Upper lobe of left lung (tissue), 4 donors: ENCODE results near the gene KRT85.

Source experiments
- CTCF ChIP-seq, 6 experiments: fragments of 450-650 bp in 4 of 6; fragments of 200-600 bp in 2 of 6; sonication (generic) in 2 of 6; IDR thresholded peaks; one replicate each; pipeline ENCODE4 v1.5.1; 2016 to 2019; ENCODE audit warnings: antibody characterized with exemption in 6 of 6
- EP300 ChIP-seq, 4 donors: sonication (generic); formaldehyde crosslinking; IDR thresholded peaks; one replicate each; pipeline ENCODE4 v1.5.1; 2017; ENCODE audit warnings: antibody characterized with exemption in 4 of 4, control low read depth in 2 of 4
- POLR2A ChIP-seq, 4 donors: fragments of 450-650 bp; IDR thresholded peaks; one replicate each; pipeline ENCODE4 v1.5.1; 2016 to 2017; ENCODE audit warnings: antibody characterized with exemption in 4 of 4, mild to moderate bottlenecking in 2 of 4
- POLR2AphosphoS5 ChIP-seq, 2 donors: sonication (generic); formaldehyde crosslinking; IDR thresholded peaks; one replicate each; pipeline ENCODE4 v1.5.1; 2017; ENCODE audit warnings: antibody characterized with exemption in 2 of 2

GRCh38 chr12:52361553-52361952 lies 5.7 kb downstream of the KRT85 start:
- TF ChIP-seq CTCF (IDR thresholded peaks at IDR 0.05) (no peak), EP300 (IDR thresholded peaks at IDR 0.05) (no peak), POLR2A (IDR thresholded peaks at IDR 0.05) (no peak), POLR2AphosphoS5 (IDR thresholded peaks at IDR 0.05) (no peak)
